GM21367 (cell line): ENCODE measurements around the gene TMEM121.

Experiments
- ATAC-seq: cut with Tn5 transposase; IDR thresholded peaks from one replicate; pipeline ENCODE4 v1.9.1; 2021; ENCODE audit not compliant: unreplicated experiment

The TMEM121 gene

DNA sequence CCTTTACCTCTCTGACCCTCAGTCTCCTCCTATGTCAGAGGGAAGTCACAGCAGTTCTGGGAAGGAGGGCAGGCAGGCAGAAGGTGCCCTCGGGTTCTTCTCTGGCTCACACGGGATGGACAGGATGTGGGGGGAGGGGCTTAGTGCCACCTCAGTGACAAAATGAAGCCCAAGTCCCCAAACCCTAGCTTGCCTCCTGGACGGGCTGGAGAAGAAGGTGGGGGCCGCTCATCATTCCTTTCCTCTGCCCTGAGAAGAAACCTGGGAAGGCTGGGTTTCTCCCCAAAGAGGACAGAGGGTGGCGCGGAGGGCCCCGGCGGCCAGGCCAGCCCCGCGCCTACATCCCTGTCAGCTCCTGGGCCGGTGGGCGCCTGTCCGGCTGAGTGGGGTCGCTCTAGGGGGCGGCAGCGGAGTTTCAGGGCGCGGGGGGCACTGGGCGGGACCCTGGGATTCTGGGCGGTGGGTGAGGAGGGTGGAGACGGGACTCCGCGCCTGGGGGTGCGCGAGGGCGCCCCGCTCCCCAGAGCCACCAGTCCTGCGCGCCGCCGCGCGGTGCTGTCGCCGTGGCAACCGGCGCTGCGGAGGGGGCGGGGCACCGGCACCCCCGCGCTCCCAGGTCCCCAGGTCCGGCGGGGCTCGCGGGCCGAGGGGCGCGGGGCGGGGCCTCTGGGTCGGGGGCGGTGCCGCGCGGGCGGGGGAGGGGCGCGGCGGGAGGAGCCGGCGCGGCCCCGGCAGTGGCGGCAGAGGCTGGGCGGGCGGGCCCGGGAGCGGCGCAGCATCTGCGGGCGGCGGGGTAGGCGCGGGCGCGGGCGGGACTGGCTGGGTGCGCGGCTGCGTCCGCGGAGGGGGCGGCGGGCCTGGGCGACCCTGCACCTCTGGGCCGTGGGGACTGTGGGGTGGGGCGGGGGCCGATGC lies at the start of gene TMEM121:
TSS of gene TMEM121 (plus strand) at position 723 of the 915 bp plus-strand sequence. CDS start 2,252 bp downstream, outside the sequence.
- no peak for ATAC-seq

- no peak for ATAC-seq
These were observed 49.3 kb upstream of the TMEM121 start for GRCh38 chr14:105476831-105477659.

DNA sequence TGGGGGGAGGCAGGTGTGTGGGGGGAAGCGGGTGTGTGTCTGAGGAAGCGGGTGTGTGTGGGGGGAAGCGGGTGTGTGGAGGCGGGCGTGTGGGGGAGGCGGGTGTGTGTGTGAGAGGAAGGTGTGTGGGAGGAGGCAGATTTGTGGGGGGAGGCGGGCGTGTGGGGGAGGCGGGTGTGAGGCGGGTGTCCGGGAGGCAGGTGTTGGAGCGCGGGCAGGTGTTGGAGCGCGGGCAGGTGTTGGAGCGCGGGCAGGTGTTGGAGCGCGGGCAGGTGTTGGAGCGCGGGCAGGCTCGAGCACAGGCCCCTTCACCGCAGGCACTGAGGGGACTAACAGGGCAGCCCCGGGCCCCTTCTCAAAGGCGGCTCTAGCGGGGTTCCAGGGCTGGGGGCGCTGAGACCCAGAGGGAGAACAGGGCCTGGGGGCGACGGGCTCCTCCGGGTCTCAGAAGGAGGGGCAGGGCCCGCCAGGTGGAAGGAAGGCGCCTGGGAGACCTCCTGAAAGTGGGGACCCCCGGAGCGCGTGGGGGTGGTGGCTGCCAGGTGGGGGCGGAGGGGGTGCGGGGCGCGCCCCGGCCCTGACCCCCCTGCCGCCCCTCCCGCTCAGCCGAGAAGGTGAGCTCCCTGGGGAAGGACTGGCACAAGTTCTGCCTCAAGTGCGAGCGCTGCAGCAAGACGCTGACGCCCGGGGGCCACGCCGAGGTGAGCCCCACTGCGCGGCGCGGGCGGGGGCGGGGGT lies 48.6 kb upstream of the TMEM121 start:
- no peak for ATAC-seq

DNA sequence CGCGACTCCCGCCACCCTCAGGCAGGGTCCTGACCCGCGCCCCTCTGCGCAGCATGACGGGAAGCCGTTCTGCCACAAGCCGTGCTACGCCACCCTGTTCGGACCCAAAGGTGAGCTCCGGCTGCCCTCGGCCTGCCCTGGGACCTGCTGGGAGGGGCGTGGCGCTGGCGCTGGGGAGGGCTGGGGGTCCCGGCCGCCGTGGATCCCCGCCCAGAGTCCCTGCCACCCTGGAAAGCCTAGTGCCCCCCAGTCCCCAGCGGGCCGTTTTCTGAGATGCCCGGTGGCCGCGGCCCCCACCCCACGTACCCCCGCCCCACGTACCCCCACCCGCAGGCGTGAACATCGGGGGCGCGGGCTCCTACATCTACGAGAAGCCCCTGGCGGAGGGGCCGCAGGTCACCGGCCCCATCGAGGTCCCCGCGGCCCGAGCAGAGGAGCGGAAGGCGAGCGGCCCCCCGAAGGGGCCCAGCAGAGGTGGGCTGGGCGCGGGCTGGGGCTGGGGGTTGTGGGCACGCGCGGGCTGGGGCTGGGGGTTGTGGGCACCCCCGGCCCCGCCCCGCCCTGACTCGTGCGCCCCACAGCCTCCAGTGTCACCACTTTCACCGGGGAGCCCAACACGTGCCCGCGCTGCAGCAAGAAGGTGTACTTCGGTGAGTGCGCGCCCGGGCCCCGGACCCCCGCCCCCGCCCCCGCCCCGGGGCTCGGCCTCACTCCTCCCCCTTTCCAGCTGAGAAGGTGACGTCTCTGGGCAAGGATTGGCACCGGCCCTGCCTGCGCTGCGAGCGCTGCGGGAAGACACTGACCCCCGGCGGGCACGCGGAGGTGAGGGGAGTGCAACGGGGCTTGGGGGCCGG lies 47.8 kb upstream of the TMEM121 start:
- no peak for ATAC-seq

- no peak for ATAC-seq
These were observed 46.8 kb upstream of the TMEM121 start for GRCh38 chr14:105479431-105480158.

DNA sequence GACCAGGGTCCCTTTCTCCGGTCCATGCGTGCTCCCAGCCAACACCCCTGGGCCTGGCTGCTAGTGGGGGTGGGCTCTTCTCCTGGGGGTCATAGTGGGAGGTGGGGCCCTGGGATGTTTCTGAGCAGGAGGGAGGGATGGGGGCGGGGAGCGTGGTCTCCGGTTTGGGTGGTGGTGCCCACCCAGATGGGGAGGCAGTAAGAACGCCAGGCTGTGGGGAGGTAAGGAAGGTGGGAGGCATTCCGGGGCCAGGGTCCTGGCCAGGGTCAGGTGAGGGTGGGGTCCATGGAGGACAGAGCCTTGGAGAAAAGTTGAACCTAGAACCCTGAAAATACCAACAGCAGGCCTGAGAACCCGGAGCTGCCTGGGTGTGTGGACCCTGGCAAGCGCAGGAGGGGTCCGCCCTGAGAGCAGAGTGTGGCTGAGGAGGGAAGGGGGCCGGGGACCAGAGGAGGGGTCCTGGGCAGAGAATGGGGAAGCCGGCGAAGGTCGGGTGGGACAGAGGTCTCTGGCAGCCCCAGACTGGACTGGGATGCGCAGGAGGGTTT lies 46.1 kb upstream of the TMEM121 start:
- ATAC-seq: no peak

DNA sequence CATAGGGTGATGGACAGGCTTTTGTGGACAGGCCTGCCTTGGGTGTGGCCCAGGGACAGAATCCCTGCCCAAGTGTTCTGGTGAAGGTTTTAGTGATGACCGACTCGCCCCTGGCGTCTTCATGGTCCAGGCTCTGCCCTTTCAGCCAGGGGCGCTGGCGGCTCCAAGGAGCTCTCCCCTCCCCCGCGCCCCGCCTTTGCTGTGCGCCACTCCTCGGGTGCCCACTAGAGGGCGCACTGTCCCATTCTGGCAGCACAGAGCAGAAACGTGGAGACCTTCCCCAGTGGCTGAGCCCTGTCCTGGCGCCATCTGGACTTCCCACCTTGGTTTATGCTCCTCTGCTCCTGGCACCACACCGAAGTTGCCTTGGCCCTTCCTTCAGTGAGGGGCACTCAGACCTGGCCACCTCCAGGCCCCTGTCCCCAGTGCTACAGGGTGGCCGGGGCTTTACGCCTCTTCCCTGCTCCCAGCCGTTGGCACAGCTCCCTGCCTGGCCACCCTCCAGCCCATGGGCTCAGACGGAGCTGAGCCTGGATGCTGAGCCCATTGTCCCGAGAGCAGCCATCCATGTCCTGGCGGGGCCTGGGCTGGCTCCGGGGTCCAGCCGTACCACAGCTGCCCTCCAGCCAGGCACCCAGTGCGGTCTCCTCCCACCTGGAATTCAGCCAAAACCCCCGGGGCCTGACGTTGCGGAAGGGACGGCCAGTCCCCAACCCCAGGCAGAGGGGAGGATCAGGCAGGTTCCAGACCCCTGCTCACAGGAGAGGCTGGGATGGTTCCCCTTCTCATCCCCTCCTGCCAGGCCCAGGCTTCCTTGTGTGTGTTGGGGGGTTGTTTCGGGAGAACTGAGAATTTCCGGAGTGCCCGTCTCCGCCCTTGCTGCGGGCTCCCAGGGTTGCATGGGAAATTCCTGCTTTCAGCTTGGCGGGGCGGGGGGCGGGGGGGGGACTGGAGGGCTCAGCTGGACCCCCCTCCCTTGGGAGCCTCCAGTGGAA lies 45.3 kb upstream of the TMEM121 start:
- no peak for ATAC-seq

- ATAC-seq: no peak
These were observed 44.4 kb upstream of the TMEM121 start for GRCh38 chr14:105481886-105482457.

DNA sequence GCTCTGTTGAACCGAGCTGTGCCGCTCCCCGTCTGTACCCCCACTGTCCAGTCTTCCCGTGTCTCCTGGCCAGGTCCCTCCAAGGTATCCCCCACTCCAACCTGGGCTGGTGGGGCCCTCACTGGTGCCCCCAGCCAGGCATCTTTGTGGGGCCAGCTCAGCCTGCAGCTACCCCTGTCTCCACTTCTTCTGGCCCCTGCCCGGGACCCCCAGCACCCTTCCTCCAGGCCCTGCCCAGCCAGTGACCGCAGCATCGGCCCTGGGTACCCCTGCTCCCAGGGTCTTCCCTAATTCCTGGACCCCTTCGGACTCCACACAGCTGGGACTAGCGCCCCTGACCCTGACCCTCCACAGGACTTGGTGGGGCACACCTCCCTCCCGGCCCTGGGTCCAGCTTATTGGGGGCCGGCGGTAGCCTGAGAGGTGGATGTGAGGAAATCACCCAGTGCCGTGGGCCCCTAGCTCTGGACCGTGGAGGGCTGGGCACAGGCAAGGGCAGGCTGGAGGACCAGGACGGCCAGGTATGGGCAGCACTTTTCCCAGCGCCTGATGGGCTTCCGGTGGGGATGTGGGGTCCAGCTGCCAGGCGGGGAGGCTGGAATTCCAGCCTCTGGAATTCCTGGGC lies 43.8 kb upstream of the TMEM121 start:
- no peak for ATAC-seq

- ATAC-seq: no peak
These were observed 42.9 kb upstream of the TMEM121 start for GRCh38 chr14:105483300-105484068.

GRCh38 chr14:105484069-105484996 lies 42.0 kb upstream of the TMEM121 start:
- no peak for ATAC-seq

DNA sequence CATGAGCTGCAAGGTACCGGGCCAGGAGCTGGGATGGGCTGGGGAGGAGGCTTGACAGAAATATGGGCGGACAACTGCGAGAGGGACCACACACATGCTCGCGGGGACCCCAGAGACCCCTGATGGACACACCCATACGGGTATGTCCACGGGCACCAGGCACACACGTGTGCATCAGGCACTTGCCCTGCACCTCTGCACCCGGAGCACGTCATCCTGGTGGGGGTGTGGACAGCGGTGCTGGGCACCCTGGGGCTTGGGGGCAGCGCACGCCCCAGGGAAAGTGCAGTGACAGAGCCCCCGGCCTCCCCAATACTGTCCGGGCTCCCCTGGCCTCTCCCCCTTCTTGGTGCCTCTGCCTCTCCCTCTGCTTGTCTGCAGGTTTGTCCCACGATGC lies 41.4 kb upstream of the TMEM121 start:
- ATAC-seq: no peak

DNA sequence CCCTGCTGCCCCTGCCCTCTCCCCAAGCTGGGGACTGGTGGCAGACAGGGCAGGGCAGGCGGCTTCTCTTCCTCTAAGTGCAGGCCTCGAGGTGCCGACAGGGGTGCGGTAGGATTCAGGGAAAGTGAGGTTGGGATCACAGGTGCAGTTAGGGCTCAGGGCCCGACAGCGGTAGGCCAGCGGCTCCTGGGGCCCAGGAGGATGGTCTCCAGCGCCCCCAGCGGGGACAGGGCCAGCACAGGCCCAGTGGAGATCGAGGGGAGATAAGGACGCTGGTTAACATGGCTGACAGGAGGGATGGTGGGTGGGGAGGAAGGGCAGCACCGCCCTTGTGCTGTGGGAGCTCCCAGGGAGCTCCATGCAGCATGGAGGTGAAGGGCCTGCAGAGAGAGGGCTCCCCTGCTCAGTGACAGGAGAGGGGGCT lies 40.6 kb upstream of the TMEM121 start:
- ATAC-seq: no peak

DNA sequence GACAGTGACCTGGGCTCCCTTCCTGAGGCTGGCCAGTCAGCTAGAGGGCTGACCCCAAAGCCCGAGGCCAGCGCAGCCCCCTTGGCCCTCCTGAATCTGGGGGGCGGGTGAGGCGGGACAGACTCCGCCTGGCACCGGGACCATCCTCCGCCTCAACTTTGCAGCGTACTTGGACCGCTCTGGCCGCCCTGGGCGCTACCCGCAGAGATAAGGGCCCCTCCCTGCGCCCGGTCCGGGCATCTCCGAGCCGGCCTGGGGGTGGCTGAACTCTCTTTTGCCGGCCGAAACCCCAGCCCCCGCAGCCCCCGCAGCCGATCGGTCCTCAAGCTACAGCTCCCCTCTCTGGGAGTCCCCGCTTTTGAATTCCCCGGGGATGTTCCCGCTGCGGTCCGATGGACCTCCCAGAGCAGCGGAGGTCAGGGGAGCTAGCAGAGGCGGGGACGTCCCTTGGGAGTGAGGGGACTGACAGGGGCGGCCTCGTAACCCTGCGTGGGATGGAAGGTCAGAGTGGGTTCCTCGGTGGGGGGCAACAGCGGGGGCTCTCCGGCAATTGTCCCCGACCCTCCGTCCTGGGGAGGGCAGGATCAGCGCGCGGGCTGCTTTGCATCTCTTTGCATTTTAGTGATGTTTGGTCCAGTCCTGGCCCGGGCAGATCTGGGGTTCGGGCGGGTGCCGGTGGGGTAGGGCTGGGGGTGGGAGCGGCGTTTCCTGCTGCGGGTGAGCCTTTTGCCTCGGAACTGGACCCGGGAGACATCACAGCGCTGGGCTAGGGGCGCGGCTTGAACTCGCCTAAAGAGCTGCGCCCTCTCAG lies 40.0 kb upstream of the TMEM121 start, which contains the start of gene CRIP1:
TSS of gene CRIP1 (plus strand) at position 724 of the 811 bp plus-strand sequence. CDS start 374 bp downstream, outside the sequence.
- ATAC-seq: no peak
